HepG2 (cell line): Measurements from ENCODE around the gene CSNK1D. TPM values are rescaled to one million over a fixed set of nuclear protein-coding genes. Genes with fewer than 3 reads are reported as not detected.

Source experiments
- GFI1 ChIP-seq: sonication (generic); formaldehyde crosslinking; IDR thresholded peaks from 2 replicates; pipeline ENCODE4 v1.5.0; 2020; ENCODE audit warnings: missing genetic modification reagents, mild to moderate bottlenecking, borderline replicate concordance
- IRX3 ChIP-seq: sonication (generic); formaldehyde crosslinking; IDR thresholded peaks from 2 replicates; pipeline ENCODE4 v1.8.1; 2023; ENCODE audit warnings: mild to moderate bottlenecking, low read depth, missing genetic modification reagents, borderline replicate concordance
- NCOA2 ChIP-seq: sonication (generic); formaldehyde crosslinking; IDR thresholded peaks from 2 replicates; pipeline ENCODE4 v1.8.0; 2022; ENCODE audit warnings: inconsistent platforms
- PRPF4 ChIP-seq: fragments of 200-400 bp; formaldehyde crosslinking; IDR thresholded peaks from 2 replicates; pipeline ENCODE4 v1.6.1; 2016; ENCODE audit warnings: low read length, low read depth; ENCODE audit not compliant: poor library complexity, severe bottlenecking
- TCF7L2 ChIP-seq: IDR thresholded peaks from 2 replicates; pipeline ENCODE4 v1.6.1; 2011; ENCODE audit warnings: mild to moderate bottlenecking, low read depth, low read length, moderate library complexity
- XBP1 ChIP-seq: sonication (generic); formaldehyde crosslinking; IDR thresholded peaks from 2 replicates; pipeline ENCODE4 v1.5.0; 2020; ENCODE audit warnings: missing genetic modification reagents
- ZBTB4 ChIP-seq: sonication (generic); formaldehyde crosslinking; IDR thresholded peaks from 2 replicates; pipeline ENCODE4 v1.4.0; 2020; ENCODE audit warnings: missing genetic modification reagents, mild to moderate bottlenecking, borderline replicate concordance
- ZFP36L2 ChIP-seq: sonication (generic); formaldehyde crosslinking; IDR thresholded peaks from 2 replicates; pipeline ENCODE4 v1.4.0; 2020; ENCODE audit warnings: missing genetic modification reagents
- ZNF260 ChIP-seq: sonication (generic); formaldehyde crosslinking; IDR thresholded peaks from 2 replicates; pipeline ENCODE4 v1.4.0; 2020; ENCODE audit warnings: missing genetic modification reagents, low read depth, mild to moderate bottlenecking, borderline replicate concordance
- ZNF740 ChIP-seq: sonication (generic); formaldehyde crosslinking; IDR thresholded peaks from 2 replicates; pipeline ENCODE4 v1.4.0; 2020; ENCODE audit warnings: missing genetic modification reagents
- polyA plus RNA-seq, 8 experiments: library from polyadenylated mRNA; depleted of rRNA in 3 of 8; stranded (reverse) in 7 of 8; unstranded in 1 of 8; fragments of >200 nt; fragmentation: Illumina TruSeq in 4 of 8; extraction: Trizol in 4 of 8; gene quantifications; 2 replicates each; pipeline versions ENCODE4 v1.2.1 to v1.2.3, GENCODE V29; 2011 to 2016; ENCODE audit warnings: low read depth in 4 of 8, missing spikeins in 1 of 8, mixed read lengths in 1 of 8; ENCODE audit not compliant: insufficient read depth in 1 of 8
- total RNA-seq, 5 experiments: library from RNA; depleted of rRNA; stranded (reverse); fragments of >200 nt; fragmentation: Illumina TruSeq; extraction: Trizol; gene quantifications; 2 replicates each; pipeline ENCODE4 v1.2.3, GENCODE V29; 2016; ENCODE audit warnings: low read depth in 1 of 5
- TF ChIP-seq, protein P1 (sequence below): sonication (generic); formaldehyde crosslinking; IDR thresholded peaks from 2 replicates; pipeline ENCODE4 v1.5.1; 2020; ENCODE audit warnings: mild to moderate bottlenecking, missing genetic modification reagents, borderline replicate concordance
- TF ChIP-seq, protein P2 (sequence below): IDR thresholded peaks from 2 replicates; pipeline ENCODE4 v1.6.1; 2016; ENCODE audit warnings: low read depth, control low read depth
- TF ChIP-seq, protein P3 (sequence below): sonication (generic); formaldehyde crosslinking; IDR thresholded peaks from 2 replicates; pipeline ENCODE4 v1.4.0; 2020; ENCODE audit warnings: missing genetic modification reagents, borderline replicate concordance

CSNK1D gene
- total and polyA plus RNA-seq, 2 of the 13 experiments (the other 11 are each of a cell fraction or from before 2014, with no cell fraction given): 31.5 to 128 TPM

GRCh38 chr17:82231562-82232321, 41.8 kb downstream of the CSNK1D start (continued):
- TF ChIP-seq, protein P1, sequence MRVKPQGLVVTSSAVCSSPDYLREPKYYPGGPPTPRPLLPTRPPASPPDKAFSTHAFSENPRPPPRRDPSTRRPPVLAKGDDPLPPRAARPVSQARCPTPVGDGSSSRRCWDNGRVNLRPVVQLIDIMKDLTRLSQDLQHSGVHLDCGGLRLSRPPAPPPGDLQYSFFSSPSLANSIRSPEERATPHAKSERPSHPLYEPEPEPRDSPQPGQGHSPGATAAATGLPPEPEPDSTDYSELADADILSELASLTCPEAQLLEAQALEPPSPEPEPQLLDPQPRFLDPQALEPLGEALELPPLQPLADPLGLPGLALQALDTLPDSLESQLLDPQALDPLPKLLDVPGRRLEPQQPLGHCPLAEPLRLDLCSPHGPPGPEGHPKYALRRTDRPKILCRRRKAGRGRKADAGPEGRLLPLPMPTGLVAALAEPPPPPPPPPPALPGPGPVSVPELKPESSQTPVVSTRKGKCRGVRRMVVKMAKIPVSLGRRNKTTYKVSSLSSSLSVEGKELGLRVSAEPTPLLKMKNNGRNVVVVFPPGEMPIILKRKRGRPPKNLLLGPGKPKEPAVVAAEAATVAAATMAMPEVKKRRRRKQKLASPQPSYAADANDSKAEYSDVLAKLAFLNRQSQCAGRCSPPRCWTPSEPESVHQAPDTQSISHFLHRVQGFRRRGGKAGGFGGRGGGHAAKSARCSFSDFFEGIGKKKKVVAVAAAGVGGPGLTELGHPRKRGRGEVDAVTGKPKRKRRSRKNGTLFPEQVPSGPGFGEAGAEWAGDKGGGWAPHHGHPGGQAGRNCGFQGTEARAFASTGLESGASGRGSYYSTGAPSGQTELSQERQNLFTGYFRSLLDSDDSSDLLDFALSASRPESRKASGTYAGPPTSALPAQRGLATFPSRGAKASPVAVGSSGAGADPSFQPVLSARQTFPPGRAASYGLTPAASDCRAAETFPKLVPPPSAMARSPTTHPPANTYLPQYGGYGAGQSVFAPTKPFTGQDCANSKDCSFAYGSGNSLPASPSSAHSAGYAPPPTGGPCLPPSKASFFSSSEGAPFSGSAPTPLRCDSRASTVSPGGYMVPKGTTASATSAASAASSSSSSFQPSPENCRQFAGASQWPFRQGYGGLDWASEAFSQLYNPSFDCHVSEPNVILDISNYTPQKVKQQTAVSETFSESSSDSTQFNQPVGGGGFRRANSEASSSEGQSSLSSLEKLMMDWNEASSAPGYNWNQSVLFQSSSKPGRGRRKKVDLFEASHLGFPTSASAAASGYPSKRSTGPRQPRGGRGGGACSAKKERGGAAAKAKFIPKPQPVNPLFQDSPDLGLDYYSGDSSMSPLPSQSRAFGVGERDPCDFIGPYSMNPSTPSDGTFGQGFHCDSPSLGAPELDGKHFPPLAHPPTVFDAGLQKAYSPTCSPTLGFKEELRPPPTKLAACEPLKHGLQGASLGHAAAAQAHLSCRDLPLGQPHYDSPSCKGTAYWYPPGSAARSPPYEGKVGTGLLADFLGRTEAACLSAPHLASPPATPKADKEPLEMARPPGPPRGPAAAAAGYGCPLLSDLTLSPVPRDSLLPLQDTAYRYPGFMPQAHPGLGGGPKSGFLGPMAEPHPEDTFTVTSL: peak; percentile 48
- TF ChIP-seq PRPF4 (no peak), ZBTB4 (CRISPR knock-in tag) (peak; percentile 93), NCOA2 (CRISPR knock-in tag) (peak; percentile 72), XBP1 (CRISPR knock-in tag) (no peak), ZNF260 (CRISPR knock-in tag) (no peak), ZFP36L2 (no peak), GFI1 (CRISPR knock-in tag) (peak; percentile 86; the same call in 1 of the 2 replicates), TCF7L2 (no peak), ZNF740 (peak; percentile 23; the same call in 1 of the 2 replicates), IRX3 (CRISPR knock-in tag) (no peak)
- TF ChIP-seq, protein P2, sequence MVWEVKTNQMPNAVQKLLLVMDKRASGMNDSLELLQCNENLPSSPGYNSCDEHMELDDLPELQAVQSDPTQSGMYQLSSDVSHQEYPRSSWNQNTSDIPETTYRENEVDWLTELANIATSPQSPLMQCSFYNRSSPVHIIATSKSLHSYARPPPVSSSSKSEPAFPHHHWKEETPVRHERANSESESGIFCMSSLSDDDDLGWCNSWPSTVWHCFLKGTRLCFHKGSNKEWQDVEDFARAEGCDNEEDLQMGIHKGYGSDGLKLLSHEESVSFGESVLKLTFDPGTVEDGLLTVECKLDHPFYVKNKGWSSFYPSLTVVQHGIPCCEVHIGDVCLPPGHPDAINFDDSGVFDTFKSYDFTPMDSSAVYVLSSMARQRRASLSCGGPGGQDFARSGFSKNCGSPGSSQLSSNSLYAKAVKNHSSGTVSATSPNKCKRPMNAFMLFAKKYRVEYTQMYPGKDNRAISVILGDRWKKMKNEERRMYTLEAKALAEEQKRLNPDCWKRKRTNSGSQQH (CRISPR knock-in tag): no peak
- TF ChIP-seq, protein P3, sequence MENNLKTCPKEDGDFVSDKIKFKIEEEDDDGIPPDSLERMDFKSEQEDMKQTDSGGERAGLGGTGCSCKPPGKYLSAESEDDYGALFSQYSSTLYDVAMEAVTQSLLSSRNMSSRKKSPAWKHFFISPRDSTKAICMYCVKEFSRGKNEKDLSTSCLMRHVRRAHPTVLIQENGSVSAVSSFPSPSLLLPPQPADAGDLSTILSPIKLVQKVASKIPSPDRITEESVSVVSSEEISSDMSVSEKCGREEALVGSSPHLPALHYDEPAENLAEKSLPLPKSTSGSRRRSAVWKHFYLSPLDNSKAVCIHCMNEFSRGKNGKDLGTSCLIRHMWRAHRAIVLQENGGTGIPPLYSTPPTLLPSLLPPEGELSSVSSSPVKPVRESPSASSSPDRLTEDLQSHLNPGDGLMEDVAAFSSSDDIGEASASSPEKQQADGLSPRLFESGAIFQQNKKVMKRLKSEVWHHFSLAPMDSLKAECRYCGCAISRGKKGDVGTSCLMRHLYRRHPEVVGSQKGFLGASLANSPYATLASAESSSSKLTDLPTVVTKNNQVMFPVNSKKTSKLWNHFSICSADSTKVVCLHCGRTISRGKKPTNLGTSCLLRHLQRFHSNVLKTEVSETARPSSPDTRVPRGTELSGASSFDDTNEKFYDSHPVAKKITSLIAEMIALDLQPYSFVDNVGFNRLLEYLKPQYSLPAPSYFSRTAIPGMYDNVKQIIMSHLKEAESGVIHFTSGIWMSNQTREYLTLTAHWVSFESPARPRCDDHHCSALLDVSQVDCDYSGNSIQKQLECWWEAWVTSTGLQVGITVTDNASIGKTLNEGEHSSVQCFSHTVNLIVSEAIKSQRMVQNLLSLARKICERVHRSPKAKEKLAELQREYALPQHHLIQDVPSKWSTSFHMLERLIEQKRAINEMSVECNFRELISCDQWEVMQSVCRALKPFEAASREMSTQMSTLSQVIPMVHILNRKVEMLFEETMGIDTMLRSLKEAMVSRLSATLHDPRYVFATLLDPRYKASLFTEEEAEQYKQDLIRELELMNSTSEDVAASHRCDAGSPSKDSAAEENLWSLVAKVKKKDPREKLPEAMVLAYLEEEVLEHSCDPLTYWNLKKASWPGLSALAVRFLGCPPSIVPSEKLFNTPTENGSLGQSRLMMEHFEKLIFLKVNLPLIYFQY: peak; percentile 89
